LHCN-M2 (cell line): ENCODE data around the gene IBA57. TPM values are rescaled to one million over a fixed set of nuclear protein-coding genes. Genes with fewer than 3 reads are reported as not detected.
A peak's percentile ranks its signal among the peaks of the same experiment; 100 is the strongest.

Source experiments
- DNase-seq: peaks from one replicate; pipeline ENCODE4 v3.0.0-alpha.2; 2012; ENCODE audit warnings: low read depth
- polyA plus RNA-seq: library from polyadenylated mRNA; unstranded; fragments of >200 nt; gene quantifications from one replicate; pipeline ENCODE4 v1.2.1, GENCODE V29; 2012; ENCODE audit warnings: missing spikeins
- total RNA-seq: library from RNA; depleted of rRNA; stranded (reverse); fragments of >200 nt; gene quantifications from 2 replicates; pipeline ENCODE4 v1.2.3, GENCODE V29; 2014; rRNA removed

The IBA57 gene
- 2.6 and 5.1 TPM in 2 replicates for total RNA-seq
- polyA plus RNA-seq, result 2.0 TPM

GRCh38 chr1:228165372-228166169, at the start of gene IBA57:
Gene IBA57, plus strand, starts transcription at chr1:228165804. Its CDS starts 13 bp downstream, at chr1:228165817.
- peak; percentile 98 for DNase-seq

GRCh38 chr1:228117335-228117734, 48.3 kb upstream of the IBA57 start:
- DNase-seq, result no peak

- peak; percentile 29 for DNase-seq
These were observed 47.6 kb upstream of the IBA57 start for GRCh38 chr1:228118040-228118439.

- DNase-seq, result no peak
These were observed 45.3 kb upstream of the IBA57 start for GRCh38 chr1:228120351-228120750.

GRCh38 chr1:228120857-228121489, 44.6 kb upstream of the IBA57 start:
- DNase-seq, result peak; percentile 24

- no peak for DNase-seq
These were observed 42.6 kb upstream of the IBA57 start for GRCh38 chr1:228122921-228123441.

- no peak for DNase-seq
These were observed 42.1 kb upstream of the IBA57 start for GRCh38 chr1:228123505-228123904.

- no peak for DNase-seq
These were observed 40.4 kb upstream of the IBA57 start for GRCh38 chr1:228125185-228125584.

- DNase-seq, result no peak
These were observed 33.8 kb upstream of the IBA57 start for GRCh38 chr1:228131766-228132165.

- no peak for DNase-seq
These were observed 31.0 kb upstream of the IBA57 start for GRCh38 chr1:228134591-228134990.

- DNase-seq, result no peak
These were observed 28.7 kb upstream of the IBA57 start for GRCh38 chr1:228136901-228137300.

GRCh38 chr1:228139406-228139930, 26.1 kb upstream of the IBA57 start:
- DNase-seq, result no peak

- peak; percentile 99 for DNase-seq
These were observed 25.5 kb upstream of the IBA57 start, which contains the start of gene GUK1 for GRCh38 chr1:228139931-228140723. Gene GUK1, plus strand, starts transcription at chr1:228140279. Its CDS starts 24 bp downstream, at chr1:228140303.

- DNase-seq, result no peak
These were observed 24.8 kb upstream of the IBA57 start for GRCh38 chr1:228140724-228141225.

- DNase-seq, result peak; percentile 88
These were observed 24.2 kb upstream of the IBA57 start for GRCh38 chr1:228141226-228142044.

- DNase-seq, result peak; percentile 33
These were observed 23.4 kb upstream of the IBA57 start for GRCh38 chr1:228142155-228142691.

GRCh38 chr1:228142701-228143136, 22.9 kb upstream of the IBA57 start:
- peak; percentile 31 for DNase-seq

GRCh38 chr1:228143480-228144192, 22.0 kb upstream of the IBA57 start:
- no peak for DNase-seq
